GM12878 (cell line): ENCODE results near the gene PTPRN2. TPM values are rescaled to one million over a fixed set of nuclear protein-coding genes. Genes with fewer than 3 reads are reported as not detected.

ENCODE experiments used
- ATAC-seq: fragments of 200-7000 bp; cut with Tn5 transposase; 3 replicates; pipeline ENCODE4 v1.9.1; 2020; ENCODE audit warnings: mild to moderate bottlenecking, moderate library complexity
- BruUV-seq: library from RNA; stranded (reverse); fragments of 400-500 nt; replicated peaks from 2 replicates; lab custom pipeline; 2021; lab: Mats Ljungman, UMichigan
- CTCF ChIA-PET: fragments of 300-600 bp; sonication (Branson Sonifier 250); formaldehyde crosslinking; extraction: SDS; loops from one replicate; lab custom pipeline; 2021; ENCODE audit warnings: inconsistent platforms; lab: Yijun Ruan, JAX
- POLR2A ChIA-PET: fragments of 350-600 bp; formaldehyde crosslinking; extraction: SDS; loops from one replicate; lab custom pipeline; 2021; ENCODE audit warnings: inconsistent platforms; lab: Charles Lee
- RAD21 ChIA-PET: fragments of 300-600 bp; sonication (Branson Sonifier 250); formaldehyde crosslinking; loops from one replicate; lab custom pipeline; 2023; ENCODE audit warnings: antibody characterized with exemption; ENCODE audit not compliant: unreplicated experiment; lab: Charles Lee
- SMC1A ChIA-PET: fragments of 300-600 bp; sonication (Branson Sonifier 250); formaldehyde crosslinking; loops from one replicate; lab custom pipeline; 2023; ENCODE audit not compliant: unreplicated experiment, uncharacterized antibody; lab: Charles Lee
- DNase-seq: peaks from one replicate; pipeline ENCODE4 v3.0.0-alpha.2; 2011; ENCODE audit warnings: low read depth, low spot score
- FAIRE-seq: peaks from 3 replicates; lab custom pipeline; 2011; peaks lifted over from hg19 to GRCh38; lab: Jason Lieb, UNC
- H2AFZ ChIP-seq: 2 replicates; pipeline ENCODE4 v1.6.0; 2011; ENCODE audit warnings: low read depth, low read length, control low read depth; ENCODE audit not compliant: control insufficient read depth
- H3K27ac ChIP-seq: 2 replicates; pipeline ENCODE4 v1.5.1; 2011; ENCODE audit warnings: control low read depth; ENCODE audit not compliant: control insufficient read depth, insufficient read depth
- H3K27me3 ChIP-seq, 2 experiments: replicated peaks in 1 of 2; 2 replicates each; pipeline versions ENCODE4 v1.6.0 to v1.6.1; 2011; ENCODE audit warnings: low read length in 1 of 2; ENCODE audit not compliant: control insufficient read depth in 2 of 2, insufficient read depth in 2 of 2
- H3K36me3 ChIP-seq, 2 experiments: 2 replicates each; pipeline ENCODE4 v1.5.1; 2011; ENCODE audit warnings: low read length in 1 of 2; ENCODE audit not compliant: control insufficient read depth in 2 of 2, insufficient read depth in 2 of 2
- H3K4me1 ChIP-seq: 2 replicates; pipeline ENCODE4 v1.6.1; 2011; ENCODE audit warnings: mild to moderate bottlenecking, low read length, moderate library complexity, mixed read lengths; ENCODE audit not compliant: control insufficient read depth, insufficient read depth
- H3K4me2 ChIP-seq: 2 replicates; pipeline ENCODE4 v1.6.0; 2011; ENCODE audit warnings: control low read depth; ENCODE audit not compliant: control insufficient read depth, insufficient read depth
- H3K4me3 ChIP-seq: fragments of 200-600 bp; sonication (generic); 2 replicates; pipeline ENCODE4 v1.5.1; 2016
- H3K79me2 ChIP-seq: 2 replicates; pipeline ENCODE4 v1.6.0; 2011; ENCODE audit warnings: low read length; ENCODE audit not compliant: control insufficient read depth, insufficient read depth
- H3K9ac ChIP-seq: 2 replicates; pipeline ENCODE4 v1.8.0; 2011; ENCODE audit warnings: low read length, control low read depth, mixed read lengths; ENCODE audit not compliant: control insufficient read depth, insufficient read depth
- H3K9me3 ChIP-seq: replicated peaks from 3 replicates; pipeline ENCODE4 v1.5.1; 2011; ENCODE audit warnings: mild to moderate bottlenecking, low read length; ENCODE audit not compliant: control insufficient read depth, insufficient read depth
- H4K20me1 ChIP-seq: 2 replicates; pipeline ENCODE4 v1.6.0; 2011; ENCODE audit not compliant: control insufficient read depth, insufficient read depth
- EGR1 ChIP-seq, 2 experiments: IDR thresholded peaks; 1 replicate in 1 of 2; 2 replicates in 1 of 2; pipeline ENCODE4 v1.6.1; 2011 to 2012; ENCODE audit warnings: low read depth in 2 of 2, low read length in 2 of 2, borderline replicate concordance in 1 of 2, mild to moderate bottlenecking in 1 of 2, moderate library complexity in 1 of 2
- EZH2 ChIP-seq: IDR thresholded peaks from 2 replicates; pipeline ENCODE4 v1.6.1; 2012; ENCODE audit warnings: low read depth, mild to moderate bottlenecking, control low read depth, inconsistent platforms, low read length, borderline replicate concordance; ENCODE audit not compliant: control insufficient read depth
- IKZF2 ChIP-seq, 2 experiments: fragments of 450-650 bp; IDR thresholded peaks; 2 replicates each; pipeline ENCODE4 v1.6.1; 2017; ENCODE audit warnings: mild to moderate bottlenecking in 2 of 2, moderate library complexity in 2 of 2
- JUND ChIP-seq: IDR thresholded peaks from 2 replicates; pipeline ENCODE4 v1.6.1; 2012; ENCODE audit warnings: low read depth, mild to moderate bottlenecking, low read length, improper control_type of control experiment, moderate library complexity
- MEF2A ChIP-seq: IDR thresholded peaks from 2 replicates; pipeline ENCODE4 v1.6.1; 2011; ENCODE audit warnings: low read depth, mild to moderate bottlenecking, low read length, moderate library complexity; ENCODE audit not compliant: insufficient read depth
- NFIC ChIP-seq: IDR thresholded peaks from 2 replicates; pipeline ENCODE4 v1.6.1; 2012; ENCODE audit warnings: low read depth, mild to moderate bottlenecking, inconsistent platforms, low read length, moderate library complexity
- RFX5 ChIP-seq: IDR thresholded peaks from 2 replicates; pipeline ENCODE4 v1.6.1; 2011; ENCODE audit warnings: low read depth, low read length, improper control_type of control experiment
- SPI1 ChIP-seq: IDR thresholded peaks from 2 replicates; pipeline ENCODE4 v1.6.1; 2011; ENCODE audit warnings: low read depth, mild to moderate bottlenecking, low read length, moderate library complexity, borderline replicate concordance; ENCODE audit not compliant: insufficient read depth
- TCF12 ChIP-seq: IDR thresholded peaks from 2 replicates; pipeline ENCODE4 v1.6.1; 2011; ENCODE audit warnings: low read depth, mild to moderate bottlenecking, low read length
- TCF7 ChIP-seq: IDR thresholded peaks from 2 replicates; pipeline ENCODE4 v1.6.1; 2014; ENCODE audit warnings: antibody characterized with exemption, borderline replicate concordance
- ZNF217 ChIP-seq: fragments of 450-650 bp; IDR thresholded peaks from 2 replicates; pipeline ENCODE4 v1.6.1; 2017; ENCODE audit warnings: antibody characterized with exemption, mild to moderate bottlenecking
- ZNF384 ChIP-seq: IDR thresholded peaks from 2 replicates; pipeline ENCODE4 v1.6.1; 2012; ENCODE audit warnings: low read depth, mild to moderate bottlenecking, low read length, improper control_type of control experiment, borderline replicate concordance
- ZSCAN29 ChIP-seq: fragments of 450-650 bp; IDR thresholded peaks from 2 replicates; pipeline ENCODE4 v1.6.1; 2017; ENCODE audit warnings: mild to moderate bottlenecking, moderate library complexity
- WGBS: methylation state at CpG from one replicate; pipeline ENCODE4 v1.1.6; 2016; ENCODE audit warnings: low lambda C conversion rate; ENCODE audit not compliant: insufficient replicate concordance, insufficient coverage; ENCODE audit errors: missing lambda C conversion rate; 5-methylcytosine and 5-hydroxymethylcytosine counted together
- in situ Hi-C: fragments of 300-500 bp; cut with MboI; formaldehyde crosslinking; loops from 9 replicates; pipeline ENCODE4 v1.14.3; 2018; ENCODE audit warnings: mixed read lengths
- intact Hi-C: fragments of 100-400 bp; cut with micrococcal nuclease; formaldehyde crosslinking; loops from one replicate; pipeline ENCODE4 v1.14.2; 2022; ENCODE audit not compliant: unreplicated experiment
- polyA plus RNA-seq, 11 experiments: library from polyadenylated mRNA; depleted of rRNA in 4 of 11; unstranded in 6 of 11; stranded (reverse) in 5 of 11; fragments of >200 nt; fragmentation: Nextera tagmentation in 4 of 11; fragmentation: Illumina TruSeq in 1 of 11; extraction: Ambion mirVana in 4 of 11; extraction: Trizol in 1 of 11; gene quantifications; 1 replicate in 1 of 11; 2 replicates in 10 of 11; pipeline versions ENCODE4 v1.2.1 to v1.2.3, GENCODE V29; 2011 to 2016; ENCODE audit warnings: inconsistent platforms in 2 of 11, missing spikeins in 2 of 11, low read depth in 1 of 11
- total RNA-seq, 4 experiments: library from RNA; depleted of rRNA in 3 of 4; stranded (reverse); fragments of >200 nt in 3 of 4; fragmentation: Illumina TruSeq in 1 of 4; extraction: Trizol in 1 of 4; gene quantifications; 2 replicates each; pipeline versions ENCODE4 v1.2.1 to v1.2.3, GENCODE V29; 2013 to 2021
- TF ChIP-seq, protein P1 (sequence below): IDR thresholded peaks from 2 replicates; pipeline ENCODE4 v1.6.1; 2011; ENCODE audit warnings: low read depth, low read length, improper control_type of control experiment, borderline replicate concordance
- TF ChIP-seq, protein P2 (sequence below): fragments of 450-650 bp; formaldehyde crosslinking; IDR thresholded peaks from 2 replicates; pipeline ENCODE4 v1.4.0; 2020; ENCODE audit warnings: mild to moderate bottlenecking, moderate library complexity
- TF ChIP-seq, protein P3 (sequence below): fragments of 450-650 bp; IDR thresholded peaks from 2 replicates; pipeline ENCODE4 v1.6.1; 2018; ENCODE audit warnings: borderline replicate concordance, mild to moderate bottlenecking; ENCODE audit not compliant: partially characterized antibody

PTPRN2 gene
- total and polyA plus RNA-seq, 10 of the 15 experiments (the other 5 are each of a cell fraction or from before 2014, with no cell fraction given) = 5.4 TPM; not detected in 9

DNA sequence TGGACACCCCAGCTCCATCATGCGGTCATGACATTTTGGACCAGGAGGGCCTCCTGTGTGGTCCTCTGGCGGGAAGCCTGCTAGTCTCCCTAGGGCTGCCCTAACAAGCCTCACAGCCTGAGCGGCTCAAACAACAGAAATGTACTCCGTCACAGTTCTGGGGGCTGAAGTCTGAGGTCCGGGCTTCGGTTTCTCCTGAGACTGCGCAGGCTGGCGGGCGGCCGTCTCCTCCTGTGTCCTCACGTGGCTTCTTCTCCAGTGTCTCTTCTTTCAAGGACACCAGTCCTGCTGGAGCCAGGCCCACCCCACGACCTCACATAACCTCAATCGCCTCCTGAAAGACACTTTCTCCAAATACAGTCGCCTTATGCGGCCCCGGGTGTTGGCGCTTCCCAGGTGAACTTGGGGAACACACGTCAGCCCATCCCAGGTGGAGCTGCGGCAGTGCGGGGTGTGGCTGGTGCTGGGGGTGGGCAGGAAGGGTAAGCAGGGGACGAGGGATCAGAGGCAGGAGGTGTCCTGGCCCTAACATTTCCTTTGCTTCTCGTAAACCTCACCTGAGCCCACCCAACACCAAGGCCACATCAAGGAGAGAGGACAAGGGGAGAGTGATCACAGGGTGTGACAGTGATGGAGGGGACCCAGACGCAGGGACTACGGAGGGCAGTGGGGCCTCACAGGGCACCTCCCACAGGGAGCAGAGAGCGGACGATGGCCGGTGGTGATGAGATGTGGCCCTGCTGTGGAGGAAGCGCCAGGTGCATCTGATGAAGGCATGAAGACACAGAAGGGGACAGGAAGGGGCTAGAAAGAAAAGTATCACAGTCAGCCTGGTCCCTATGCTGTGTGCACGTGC is 580.6 kb downstream of the PTPRN2 start:
- Histone ChIP-seq H2AFZ (no peak overlapping the region), H3K9me3 (peaks cover 1% of the 10 kb centered on the region; the same call in 1 of the 3 replicates), H3K4me2 (no peak overlapping the region), H3K9ac (no peak overlapping the region), H3K27me3 (no peaks in the 10 kb centered on the region), H4K20me1 (no peaks in the 10 kb centered on the region)
- CTCF ChIA-PET = no interaction called here
- WGBS = 49% methylated on average over 29 of the region's 29 CpGs
- intact Hi-C loops = no loop called here
- no peak for FAIRE-seq
- TF ChIP-seq, protein P1, sequence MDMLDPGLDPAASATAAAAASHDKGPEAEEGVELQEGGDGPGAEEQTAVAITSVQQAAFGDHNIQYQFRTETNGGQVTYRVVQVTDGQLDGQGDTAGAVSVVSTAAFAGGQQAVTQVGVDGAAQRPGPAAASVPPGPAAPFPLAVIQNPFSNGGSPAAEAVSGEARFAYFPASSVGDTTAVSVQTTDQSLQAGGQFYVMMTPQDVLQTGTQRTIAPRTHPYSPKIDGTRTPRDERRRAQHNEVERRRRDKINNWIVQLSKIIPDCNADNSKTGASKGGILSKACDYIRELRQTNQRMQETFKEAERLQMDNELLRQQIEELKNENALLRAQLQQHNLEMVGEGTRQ = no peak
- TF ChIP-seq IKZF2 (IDR thresholded peaks at IDR 0.05) (no peak), JUND (no peak), SPI1 (no peak), RFX5 (no peak), NFIC (no peak), EZH2 (no peak), EGR1 (IDR thresholded peaks at IDR 0.05; ENCODE audit: borderline replicate concordance in 1 of 2, low read depth in 2 of 2, low read length in 2 of 2) (no peak), TCF7 (no peak), ZNF384 (no peak), TCF12 (no peak), MEF2A (no peak), ZNF217 (no peak), ZSCAN29 (no peak)
- TF ChIP-seq, protein P2, sequence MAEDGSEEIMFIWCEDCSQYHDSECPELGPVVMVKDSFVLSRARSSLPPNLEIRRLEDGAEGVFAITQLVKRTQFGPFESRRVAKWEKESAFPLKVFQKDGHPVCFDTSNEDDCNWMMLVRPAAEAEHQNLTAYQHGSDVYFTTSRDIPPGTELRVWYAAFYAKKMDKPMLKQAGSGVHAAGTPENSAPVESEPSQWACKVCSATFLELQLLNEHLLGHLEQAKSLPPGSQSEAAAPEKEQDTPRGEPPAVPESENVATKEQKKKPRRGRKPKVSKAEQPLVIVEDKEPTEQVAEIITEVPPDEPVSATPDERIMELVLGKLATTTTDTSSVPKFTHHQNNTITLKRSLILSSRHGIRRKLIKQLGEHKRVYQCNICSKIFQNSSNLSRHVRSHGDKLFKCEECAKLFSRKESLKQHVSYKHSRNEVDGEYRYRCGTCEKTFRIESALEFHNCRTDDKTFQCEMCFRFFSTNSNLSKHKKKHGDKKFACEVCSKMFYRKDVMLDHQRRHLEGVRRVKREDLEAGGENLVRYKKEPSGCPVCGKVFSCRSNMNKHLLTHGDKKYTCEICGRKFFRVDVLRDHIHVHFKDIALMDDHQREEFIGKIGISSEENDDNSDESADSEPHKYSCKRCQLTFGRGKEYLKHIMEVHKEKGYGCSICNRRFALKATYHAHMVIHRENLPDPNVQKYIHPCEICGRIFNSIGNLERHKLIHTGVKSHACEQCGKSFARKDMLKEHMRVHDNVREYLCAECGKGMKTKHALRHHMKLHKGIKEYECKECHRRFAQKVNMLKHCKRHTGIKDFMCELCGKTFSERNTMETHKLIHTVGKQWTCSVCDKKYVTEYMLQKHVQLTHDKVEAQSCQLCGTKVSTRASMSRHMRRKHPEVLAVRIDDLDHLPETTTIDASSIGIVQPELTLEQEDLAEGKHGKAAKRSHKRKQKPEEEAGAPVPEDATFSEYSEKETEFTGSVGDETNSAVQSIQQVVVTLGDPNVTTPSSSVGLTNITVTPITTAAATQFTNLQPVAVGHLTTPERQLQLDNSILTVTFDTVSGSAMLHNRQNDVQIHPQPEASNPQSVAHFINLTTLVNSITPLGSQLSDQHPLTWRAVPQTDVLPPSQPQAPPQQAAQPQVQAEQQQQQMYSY (CRISPR knock-in tag) = no peak
- TF ChIP-seq, protein P3, sequence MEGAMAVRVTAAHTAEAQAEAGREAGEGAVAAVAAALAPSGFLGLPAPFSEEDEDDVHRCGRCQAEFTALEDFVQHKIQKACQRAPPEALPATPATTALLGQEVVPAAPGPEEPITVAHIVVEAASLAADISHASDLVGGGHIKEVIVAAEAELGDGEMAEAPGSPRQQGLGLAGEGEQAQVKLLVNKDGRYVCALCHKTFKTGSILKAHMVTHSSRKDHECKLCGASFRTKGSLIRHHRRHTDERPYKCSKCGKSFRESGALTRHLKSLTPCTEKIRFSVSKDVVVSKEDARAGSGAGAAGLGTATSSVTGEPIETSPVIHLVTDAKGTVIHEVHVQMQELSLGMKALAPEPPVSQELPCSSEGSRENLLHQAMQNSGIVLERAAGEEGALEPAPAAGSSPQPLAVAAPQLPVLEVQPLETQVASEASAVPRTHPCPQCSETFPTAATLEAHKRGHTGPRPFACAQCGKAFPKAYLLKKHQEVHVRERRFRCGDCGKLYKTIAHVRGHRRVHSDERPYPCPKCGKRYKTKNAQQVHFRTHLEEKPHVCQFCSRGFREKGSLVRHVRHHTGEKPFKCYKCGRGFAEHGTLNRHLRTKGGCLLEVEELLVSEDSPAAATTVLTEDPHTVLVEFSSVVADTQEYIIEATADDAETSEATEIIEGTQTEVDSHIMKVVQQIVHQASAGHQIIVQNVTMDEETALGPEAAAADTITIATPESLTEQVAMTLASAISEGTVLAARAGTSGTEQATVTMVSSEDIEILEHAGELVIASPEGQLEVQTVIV = no peak
- TF ChIP-seq, all 136 proteins: peak for 0
- H3K36me3 ChIP-seq = no peaks in the 10 kb centered on the region
- no peaks in the 10 kb centered on the region for H3K79me2 ChIP-seq
- ChIA-PET RAD21 (no interaction called here), SMC1A (no interaction called here), POLR2A (no interaction called here)
- H3K27ac ChIP-seq = no peak overlapping the region
- no TSS peak for BruUV-seq
- no peak overlapping the region for H3K4me3 ChIP-seq
- ATAC-seq (no peak), DNase-seq (no peak)
- in situ Hi-C loops = no loop called here
- no peaks in the 10 kb centered on the region for H3K4me1 ChIP-seq
